OCI-LY3 (cell line): ENCODE results near the gene NEK5.

ENCODE experiments used
- H2AFZ ChIP-seq: fragments of 200-600, 300-600 bp; shearing (Covaris generic); 2 replicates; pipeline ENCODE4 v1.6.0; 2014; ENCODE audit warnings: antibody characterized with exemption, low read depth, low read length
- H3K27ac ChIP-seq: fragments of 200-600, 300-600 bp; sonication (generic); 2 replicates; pipeline ENCODE4 v1.5.1; 2014; ENCODE audit warnings: mild to moderate bottlenecking, low read length, moderate library complexity, mixed read lengths
- H3K27me3 ChIP-seq: fragments of 200-600, 300-600 bp; sonication (generic); 2 replicates; pipeline ENCODE4 v1.6.1; 2014; ENCODE audit warnings: low read depth, low read length, mixed read lengths
- H3K36me3 ChIP-seq: fragments of 200-600, 300-600 bp; sonication (generic); replicated peaks from 2 replicates; pipeline ENCODE3; 2014; ENCODE audit warnings: low read depth, low read length, mixed read lengths
- H3K4me1 ChIP-seq: fragments of 300-600, 200-600 bp; sonication (generic); 2 replicates; pipeline ENCODE4 v1.6.1; 2014; ENCODE audit warnings: low read length, mixed read lengths
- H3K4me2 ChIP-seq: fragments of 200-600, 300-600 bp; sonication (generic); 2 replicates; pipeline ENCODE4 v1.6.1; 2014; ENCODE audit warnings: low read length, mixed read lengths
- H3K4me3 ChIP-seq: fragments of 300-600, 200-600 bp; sonication (generic); 2 replicates; pipeline ENCODE4 v1.5.1; 2014; ENCODE audit warnings: antibody characterized with exemption, mild to moderate bottlenecking, low read length, moderate library complexity
- H3K79me2 ChIP-seq: fragments of 300-600, 200-600 bp; shearing (Covaris generic); 2 replicates; pipeline ENCODE4 v1.6.1; 2014; ENCODE audit warnings: mild to moderate bottlenecking, low read length, mixed read lengths
- H3K9ac ChIP-seq: fragments of 300-600, 200-600 bp; shearing (Covaris generic); 2 replicates; pipeline ENCODE4 v1.6.0; 2014; ENCODE audit warnings: mild to moderate bottlenecking, low read length, moderate library complexity
- H3K9me3 ChIP-seq: fragments of 200-600, 300-600 bp; shearing (Covaris generic); 2 replicates; pipeline ENCODE4 v1.6.1; 2014; ENCODE audit warnings: low read length, mixed read lengths; ENCODE audit not compliant: insufficient read depth
- H4K20me1 ChIP-seq: fragments of 200-600, 300-600 bp; sonication (generic); 2 replicates; pipeline ENCODE4 v1.6.1; 2016; ENCODE audit warnings: low read length, mixed read lengths; ENCODE audit not compliant: insufficient read depth
- EZH2phosphoT487 ChIP-seq: fragments of 200-600 bp; shearing (Covaris generic); IDR thresholded peaks from 2 replicates; pipeline ENCODE4 v1.6.1; 2018; ENCODE audit warnings: antibody characterized with exemption, mixed run types, low read depth
- TF ChIP-seq, protein P1 (sequence below): fragments of 200-600, 300-600 bp; sonication (generic); IDR thresholded peaks from 2 replicates; pipeline ENCODE4 v1.5.1; 2014; ENCODE audit warnings: antibody characterized with exemption, low read length, low read depth

NEK5 gene

DNA sequence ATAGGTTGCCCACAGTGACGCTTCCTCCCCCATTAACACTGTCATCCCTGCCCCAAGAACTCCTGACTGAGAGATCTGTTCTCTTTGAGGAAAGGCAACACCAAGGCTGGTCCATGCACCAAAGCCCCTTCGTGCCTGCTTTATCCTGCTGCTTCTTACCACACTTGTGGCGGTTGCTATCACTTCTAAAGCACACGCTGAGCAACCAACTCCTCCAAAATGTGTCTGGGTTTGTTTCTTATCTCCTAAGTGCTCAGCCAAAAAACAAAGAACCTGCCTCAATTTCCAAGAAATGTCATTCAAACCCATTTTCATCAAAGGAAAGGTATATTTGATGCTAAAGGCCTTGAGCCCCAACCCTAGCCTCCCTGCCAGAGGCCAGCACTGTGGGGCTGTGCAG lies 132.2 kb downstream of the NEK5 start:
- no peaks in the 10 kb centered on the region for H3K79me2 ChIP-seq
- H3K4me1 ChIP-seq, result peaks cover 3% of the 10 kb centered on the region; the same call in 1 of the 2 replicates
- peaks cover 20% of the 10 kb centered on the region for H3K27me3 ChIP-seq
- H3K4me2 ChIP-seq, result no peak overlapping the region
- no peaks in the 10 kb centered on the region for H3K36me3 ChIP-seq
- no peaks in the 10 kb centered on the region for H3K9me3 ChIP-seq
- H3K4me3 ChIP-seq, result no peak overlapping the region
- H3K9ac ChIP-seq, result no peak overlapping the region
- H4K20me1 ChIP-seq, result no peaks in the 10 kb centered on the region
- no peak for TF ChIP-seq EZH2phosphoT487
- TF ChIP-seq, protein P1, sequence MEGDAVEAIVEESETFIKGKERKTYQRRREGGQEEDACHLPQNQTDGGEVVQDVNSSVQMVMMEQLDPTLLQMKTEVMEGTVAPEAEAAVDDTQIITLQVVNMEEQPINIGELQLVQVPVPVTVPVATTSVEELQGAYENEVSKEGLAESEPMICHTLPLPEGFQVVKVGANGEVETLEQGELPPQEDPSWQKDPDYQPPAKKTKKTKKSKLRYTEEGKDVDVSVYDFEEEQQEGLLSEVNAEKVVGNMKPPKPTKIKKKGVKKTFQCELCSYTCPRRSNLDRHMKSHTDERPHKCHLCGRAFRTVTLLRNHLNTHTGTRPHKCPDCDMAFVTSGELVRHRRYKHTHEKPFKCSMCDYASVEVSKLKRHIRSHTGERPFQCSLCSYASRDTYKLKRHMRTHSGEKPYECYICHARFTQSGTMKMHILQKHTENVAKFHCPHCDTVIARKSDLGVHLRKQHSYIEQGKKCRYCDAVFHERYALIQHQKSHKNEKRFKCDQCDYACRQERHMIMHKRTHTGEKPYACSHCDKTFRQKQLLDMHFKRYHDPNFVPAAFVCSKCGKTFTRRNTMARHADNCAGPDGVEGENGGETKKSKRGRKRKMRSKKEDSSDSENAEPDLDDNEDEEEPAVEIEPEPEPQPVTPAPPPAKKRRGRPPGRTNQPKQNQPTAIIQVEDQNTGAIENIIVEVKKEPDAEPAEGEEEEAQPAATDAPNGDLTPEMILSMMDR, result no peak
- H3K27ac ChIP-seq, result no peak overlapping the region
- H2AFZ ChIP-seq, result no peak overlapping the region

DNA sequence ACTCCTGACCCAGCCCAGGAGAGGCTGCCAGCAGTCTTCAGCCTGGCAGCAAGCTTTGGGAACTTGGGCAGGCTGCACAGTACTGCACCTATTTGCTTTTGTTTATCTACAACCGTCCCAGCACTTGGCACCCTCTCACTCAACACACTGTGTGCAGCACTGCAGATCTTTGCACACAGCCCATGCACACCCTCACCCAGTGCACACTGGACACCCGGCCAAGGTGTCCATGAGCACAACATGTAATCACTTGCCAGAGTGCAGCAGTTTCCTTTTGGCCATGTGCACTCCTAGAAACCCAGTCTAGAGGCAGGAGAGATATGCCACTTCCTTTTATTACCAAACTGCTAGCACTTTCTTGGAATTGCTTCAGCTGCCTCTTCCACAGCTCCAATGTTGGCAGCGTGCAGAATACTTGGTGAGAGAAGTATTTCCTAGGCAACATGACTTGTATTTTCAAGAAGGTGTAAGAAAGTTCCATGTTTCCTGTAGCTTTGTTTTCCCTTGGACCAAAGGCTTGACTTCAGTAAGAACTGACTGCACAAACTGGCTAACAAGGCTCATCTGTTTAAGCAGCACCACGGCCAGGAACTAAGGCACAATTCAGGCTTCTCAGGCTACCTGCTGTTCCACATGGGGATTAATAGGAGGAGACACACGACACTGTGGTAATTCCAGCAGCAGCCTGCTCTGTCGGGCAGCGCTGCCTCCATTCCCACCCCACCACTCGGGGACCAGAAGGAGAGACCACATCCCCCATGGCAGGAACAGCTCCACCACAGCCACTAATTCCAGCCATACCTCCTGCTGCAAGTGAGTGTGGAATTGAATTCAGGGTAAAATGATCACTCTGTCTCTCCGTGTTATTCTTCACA lies 133.0 kb downstream of the NEK5 start:
- TF ChIP-seq EZH2phosphoT487, result no peak
- TF ChIP-seq, protein P1, result no peak
- H3K9ac ChIP-seq, result no peak overlapping the region
- no peak overlapping the region for H3K27ac ChIP-seq
- no peaks in the 10 kb centered on the region for H3K79me2 ChIP-seq
- H4K20me1 ChIP-seq, result no peaks in the 10 kb centered on the region
- H3K27me3 ChIP-seq, result peaks cover 20% of the 10 kb centered on the region
- no peak overlapping the region for H3K4me3 ChIP-seq
- H3K36me3 ChIP-seq, result no peaks in the 10 kb centered on the region
- H3K9me3 ChIP-seq, result no peaks in the 10 kb centered on the region
- no peaks in the 10 kb centered on the region; the same call in 1 of the 2 replicates for H3K4me1 ChIP-seq
- H2AFZ ChIP-seq, result no peak overlapping the region
- no peak overlapping the region for H3K4me2 ChIP-seq

DNA sequence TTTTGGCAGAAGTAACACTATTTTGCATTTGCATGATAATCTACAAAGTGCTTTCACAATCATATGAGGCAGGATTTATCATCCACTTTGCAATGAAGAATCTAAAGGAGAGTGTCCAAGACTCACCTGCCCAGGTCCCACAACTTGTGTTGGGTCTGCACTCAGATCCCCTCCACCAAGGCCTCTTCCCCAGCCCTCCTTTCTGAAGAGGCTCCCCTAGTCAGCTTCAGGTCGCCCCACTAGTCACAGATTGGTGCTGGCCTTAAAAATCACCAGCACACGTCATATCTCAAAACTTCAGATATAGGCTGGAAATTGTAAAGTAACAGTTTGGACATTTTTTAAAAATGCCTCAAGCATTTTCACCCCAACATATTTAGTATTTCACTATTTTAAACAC lies 135.2 kb downstream of the NEK5 start:
- no peak for TF ChIP-seq EZH2phosphoT487
- TF ChIP-seq, protein P1, result no peak
- no peaks in the 10 kb centered on the region for H3K4me1 ChIP-seq
- no peak overlapping the region for H3K4me3 ChIP-seq
- H3K27me3 ChIP-seq, result peaks cover 5% of the 10 kb centered on the region; the same call in 1 of the 2 replicates
- H4K20me1 ChIP-seq, result no peaks in the 10 kb centered on the region
- H3K4me2 ChIP-seq, result no peak overlapping the region
- H3K27ac ChIP-seq, result no peak overlapping the region
- H3K36me3 ChIP-seq, result no peaks in the 10 kb centered on the region
- H3K79me2 ChIP-seq, result no peaks in the 10 kb centered on the region
- no peak overlapping the region for H2AFZ ChIP-seq
- H3K9me3 ChIP-seq, result no peaks in the 10 kb centered on the region
- no peak overlapping the region for H3K9ac ChIP-seq

DNA sequence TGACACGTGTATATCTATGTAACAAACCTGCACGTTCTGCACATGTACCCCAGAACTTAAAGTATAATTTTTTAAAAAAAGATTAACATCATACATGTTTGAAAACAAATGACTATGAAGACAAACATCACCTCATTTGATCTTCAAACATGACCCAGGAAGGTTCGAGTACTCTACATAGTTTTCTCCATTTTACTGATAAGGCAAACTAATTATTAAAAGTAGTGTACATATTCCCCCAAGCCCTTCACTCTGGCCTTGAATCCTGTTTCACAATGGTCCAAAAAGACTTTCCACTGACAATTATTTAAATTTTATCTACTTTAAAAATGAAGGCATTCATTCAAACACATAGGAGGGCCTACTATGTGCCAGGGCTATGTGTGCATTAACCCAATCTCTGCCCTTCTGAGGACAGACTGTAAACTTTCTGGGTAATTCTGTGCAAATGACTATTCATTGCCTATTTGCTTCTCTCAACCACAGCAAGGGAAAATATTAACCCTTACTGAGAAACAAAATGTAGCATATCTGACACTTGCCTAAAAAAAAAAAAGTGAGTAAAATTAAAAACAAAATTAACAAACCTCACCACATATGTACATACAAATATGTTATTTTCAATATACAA lies 139.8 kb downstream of the NEK5 start:
- Histone ChIP-seq H3K4me3 (no peak overlapping the region), H3K79me2 (no peaks in the 10 kb centered on the region), H3K4me1 (no peaks in the 10 kb centered on the region), H3K4me2 (no peak overlapping the region), H3K9ac (no peak overlapping the region), H3K27ac (no peak overlapping the region), H2AFZ (no peak overlapping the region), H3K9me3 (no peaks in the 10 kb centered on the region), H4K20me1 (no peaks in the 10 kb centered on the region), H3K36me3 (no peaks in the 10 kb centered on the region), H3K27me3 (no peaks in the 10 kb centered on the region)
- no peak for TF ChIP-seq EZH2phosphoT487
- TF ChIP-seq, protein P1, result no peak
